Measurements from ENCODE around the gene USP9X.
"Not testable (repeated sequence)": the region's sequence is repeated elsewhere in the genome, so short reads cannot be mapped to it uniquely, and the experiment has no call there.

The USP9X gene

DNA sequence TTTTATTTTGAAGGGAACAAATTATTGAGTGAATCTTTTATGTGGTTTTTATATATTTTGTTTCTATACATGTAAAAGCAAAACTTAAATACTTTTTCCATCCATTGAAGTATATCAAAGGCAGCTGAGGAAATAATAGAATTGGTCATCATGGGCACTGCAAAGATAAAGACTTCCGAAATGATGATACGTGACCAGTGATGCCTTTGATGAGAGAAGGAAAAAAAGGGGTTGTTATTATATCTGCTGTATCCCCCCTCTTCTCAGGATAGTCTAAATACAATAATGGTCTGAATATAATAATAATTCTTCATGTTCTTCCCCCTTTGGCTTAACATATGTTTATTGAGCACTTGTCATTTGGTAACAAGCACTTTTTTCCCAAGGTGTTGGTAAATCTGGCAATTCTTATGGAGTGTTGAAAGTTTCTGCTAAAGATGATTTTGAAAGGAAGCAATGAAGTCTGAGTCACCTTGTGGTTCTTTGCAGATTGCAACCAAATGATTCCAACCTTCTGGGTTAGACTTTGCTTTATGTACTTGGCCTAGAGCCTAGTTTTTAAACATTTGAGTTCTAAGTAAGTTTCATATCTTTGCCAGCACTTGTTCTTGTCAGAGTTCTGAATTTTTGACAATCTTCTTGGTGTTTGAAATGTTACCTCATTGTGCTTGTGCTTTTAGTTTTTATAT lies 60.8 kb downstream of the USP9X start:
- TF ChIP-seq, protein P1, sequence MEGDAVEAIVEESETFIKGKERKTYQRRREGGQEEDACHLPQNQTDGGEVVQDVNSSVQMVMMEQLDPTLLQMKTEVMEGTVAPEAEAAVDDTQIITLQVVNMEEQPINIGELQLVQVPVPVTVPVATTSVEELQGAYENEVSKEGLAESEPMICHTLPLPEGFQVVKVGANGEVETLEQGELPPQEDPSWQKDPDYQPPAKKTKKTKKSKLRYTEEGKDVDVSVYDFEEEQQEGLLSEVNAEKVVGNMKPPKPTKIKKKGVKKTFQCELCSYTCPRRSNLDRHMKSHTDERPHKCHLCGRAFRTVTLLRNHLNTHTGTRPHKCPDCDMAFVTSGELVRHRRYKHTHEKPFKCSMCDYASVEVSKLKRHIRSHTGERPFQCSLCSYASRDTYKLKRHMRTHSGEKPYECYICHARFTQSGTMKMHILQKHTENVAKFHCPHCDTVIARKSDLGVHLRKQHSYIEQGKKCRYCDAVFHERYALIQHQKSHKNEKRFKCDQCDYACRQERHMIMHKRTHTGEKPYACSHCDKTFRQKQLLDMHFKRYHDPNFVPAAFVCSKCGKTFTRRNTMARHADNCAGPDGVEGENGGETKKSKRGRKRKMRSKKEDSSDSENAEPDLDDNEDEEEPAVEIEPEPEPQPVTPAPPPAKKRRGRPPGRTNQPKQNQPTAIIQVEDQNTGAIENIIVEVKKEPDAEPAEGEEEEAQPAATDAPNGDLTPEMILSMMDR (IDR thresholded peaks at IDR 0.05; ENCODE audit: extremely low read depth, missing control alignments): no peak
- DNase-seq (ENCODE audit: low spot score): no peak

DNA sequence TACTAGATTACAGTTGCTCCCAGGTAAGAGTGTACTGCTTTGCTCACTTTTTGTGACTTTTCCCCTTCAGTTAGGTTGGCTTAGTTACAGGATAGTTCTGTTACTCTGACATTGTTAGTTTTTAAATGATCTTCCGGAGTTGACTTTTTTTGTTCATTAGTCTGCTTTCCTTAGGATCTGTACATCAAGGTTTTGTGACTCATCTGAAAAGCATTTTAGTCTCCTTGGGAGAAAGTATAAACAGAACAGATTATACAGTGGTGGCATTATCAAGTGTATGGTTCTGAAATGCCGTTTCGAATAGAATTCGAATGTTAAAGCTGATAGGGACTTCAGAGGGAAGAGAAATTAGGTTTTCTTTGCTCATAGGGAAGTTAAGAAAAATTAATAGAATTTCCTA lies 63.3 kb downstream of the USP9X start:
- TF ChIP-seq, protein P1 (IDR thresholded peaks at IDR 0.05; ENCODE audit: extremely low read depth, missing control alignments): no peak
- DNase-seq (ENCODE audit: low spot score): no peak

DNA sequence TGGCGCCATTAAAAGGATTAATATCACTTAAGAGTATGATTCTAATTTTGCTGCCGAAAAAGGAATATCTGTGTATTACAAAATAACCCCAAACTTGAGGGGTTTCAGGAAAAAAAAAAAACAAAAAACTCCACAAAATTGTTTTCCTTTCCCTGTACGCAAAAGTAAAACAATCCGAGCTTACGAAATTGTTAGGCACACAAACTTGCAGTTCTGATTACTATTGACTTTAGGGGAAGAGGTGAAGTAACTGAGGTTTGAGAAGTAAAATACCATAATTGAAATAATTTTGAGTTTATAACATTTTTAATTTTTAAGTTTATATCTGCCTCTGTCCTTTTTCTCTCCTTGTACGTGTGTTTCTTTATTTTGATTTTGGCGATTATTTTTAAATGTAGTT lies 64.8 kb downstream of the USP9X start:
- DNase-seq (ENCODE audit: low spot score): no peak
- TF ChIP-seq, protein P1 (IDR thresholded peaks at IDR 0.05; ENCODE audit: extremely low read depth, missing control alignments): no peak

DNA sequence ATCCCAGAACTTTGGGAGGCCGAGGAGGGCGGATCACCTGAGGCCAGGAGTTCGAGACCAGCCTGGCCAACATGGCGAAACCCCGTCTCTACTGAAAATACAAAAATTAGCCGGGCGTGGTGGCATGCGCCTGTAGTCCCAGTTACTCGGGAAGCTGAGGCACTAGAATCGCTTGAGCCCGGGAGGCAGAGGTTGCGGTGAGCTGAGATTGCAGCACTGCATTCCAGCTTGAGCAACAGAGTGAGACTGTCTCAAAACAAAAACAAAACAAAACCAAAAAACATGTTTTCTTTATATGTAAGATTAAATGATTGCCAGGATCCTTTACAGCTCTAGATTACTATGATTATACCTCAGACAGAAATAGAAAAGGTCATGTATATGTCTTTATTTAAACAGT lies 66.5 kb downstream of the USP9X start:
- DNase-seq (ENCODE audit: low spot score): not testable (repeated sequence)

DNA sequence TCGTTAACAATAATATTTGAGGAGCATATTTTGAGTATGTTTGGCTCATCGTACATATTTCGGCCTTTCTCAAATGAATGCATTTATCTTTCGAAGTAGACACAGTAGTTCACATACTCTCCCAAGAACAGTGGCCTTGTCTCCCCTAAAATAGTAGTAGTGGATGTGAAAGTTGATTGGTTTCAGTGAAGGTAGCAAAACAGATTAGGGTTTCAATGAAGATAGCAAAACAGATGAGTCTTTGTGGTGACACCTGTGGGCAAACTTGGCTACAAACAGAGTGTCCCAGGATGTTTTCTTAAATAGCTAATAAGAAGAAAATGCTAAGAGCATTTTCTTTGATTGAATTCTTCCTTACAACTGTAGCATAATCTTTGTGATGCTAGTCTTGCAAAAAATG lies 67.0 kb downstream of the USP9X start:
- no peak for DNase-seq (ENCODE audit: low spot score)

DNA sequence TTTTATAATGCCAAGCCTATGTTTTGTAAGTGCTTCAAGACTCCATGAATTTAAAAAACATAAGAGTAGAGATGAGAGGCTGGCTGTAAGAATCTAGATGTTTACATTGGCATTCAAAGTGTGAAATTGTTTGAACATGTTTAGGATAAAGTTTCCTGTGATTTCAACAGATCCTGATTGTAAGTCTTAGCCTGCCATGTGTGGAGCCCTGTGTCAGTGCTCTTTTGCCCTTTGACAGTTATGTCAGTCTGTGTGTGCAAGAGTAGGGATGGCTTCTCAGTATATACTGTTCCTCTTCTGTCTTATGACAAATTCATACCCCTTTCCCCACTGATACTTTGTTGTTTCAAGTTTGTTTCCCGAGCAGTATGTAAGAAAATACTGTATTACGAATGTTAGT lies 68.2 kb downstream of the USP9X start:
- TF ChIP-seq, protein P1 (IDR thresholded peaks at IDR 0.05; ENCODE audit: extremely low read depth, missing control alignments): no peak
- no peak for DNase-seq (ENCODE audit: low spot score)

More for the DNA sequence above, 67.0 kb downstream of the USP9X start:
- TF ChIP-seq, protein P1 (IDR thresholded peaks at IDR 0.05; ENCODE audit: extremely low read depth, missing control alignments): no peak

DNA sequence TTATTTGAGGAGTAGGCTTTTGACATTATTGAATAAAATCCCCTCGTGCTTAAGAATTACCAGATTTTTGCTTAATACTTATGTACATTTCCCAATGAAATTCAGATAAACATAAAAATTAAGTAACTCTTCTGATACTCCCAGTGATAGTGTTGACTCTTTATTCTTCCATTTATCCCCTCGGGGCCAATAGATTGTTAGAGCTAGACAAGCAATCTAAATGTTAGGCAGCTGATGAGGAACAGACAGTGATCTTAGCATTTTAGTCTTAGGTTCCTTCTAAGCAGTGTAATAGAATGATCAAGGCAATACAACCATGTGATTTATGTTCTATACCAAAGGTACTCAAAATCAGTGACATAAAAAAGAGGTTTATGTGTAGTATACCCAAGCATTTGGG lies 68.7 kb downstream of the USP9X start:
- no peak for DNase-seq (ENCODE audit: low spot score)
- TF ChIP-seq, protein P1 (IDR thresholded peaks at IDR 0.05; ENCODE audit: extremely low read depth, missing control alignments): no peak

DNA sequence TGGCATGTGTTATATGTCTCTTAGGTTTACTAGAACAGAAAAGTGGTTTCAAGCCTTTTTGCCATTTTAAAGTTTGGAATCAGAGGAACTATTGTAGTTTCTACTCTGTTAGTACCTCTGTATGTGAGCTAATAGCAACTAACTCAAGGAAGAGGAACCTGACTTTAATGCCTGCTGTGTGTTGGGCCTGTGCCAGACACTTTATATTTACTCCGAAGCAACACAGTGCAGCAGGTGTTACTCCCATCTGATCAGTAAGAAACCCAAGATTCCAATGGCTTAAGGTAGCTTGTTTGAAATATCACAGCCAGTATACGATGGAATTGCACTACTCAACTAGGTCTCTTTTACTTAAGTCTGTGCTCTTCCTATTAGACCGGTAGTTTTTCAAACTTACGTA lies 79.2 kb downstream of the USP9X start:
- no peak for DNase-seq (ENCODE audit: low spot score)
- TF ChIP-seq, protein P1 (IDR thresholded peaks at IDR 0.05; ENCODE audit: extremely low read depth, missing control alignments): no peak
